DND-41 (cell line): ENCODE data around the gene ACAP2.

ENCODE experiments used
- CTCF ChIP-seq: IDR thresholded peaks from 2 replicates; pipeline ENCODE4 v1.5.1; 2012; ENCODE audit warnings: borderline replicate concordance, low read length, moderate library complexity, mild to moderate bottlenecking; ENCODE audit not compliant: poor library complexity, severe bottlenecking; ENCODE audit errors: extremely low read depth
- EZH2 ChIP-seq: IDR thresholded peaks from 3 replicates; pipeline ENCODE4 v1.6.1; 2012; ENCODE audit warnings: borderline replicate concordance, low read depth, mild to moderate bottlenecking, moderate library complexity, low read length, inconsistent platforms; ENCODE audit not compliant: severe bottlenecking

- TF ChIP-seq CTCF = peak; percentile 15
- TF ChIP-seq EZH2 = no peak
Measured at GRCh38 chr3:195441992-195442572, 738 bp downstream of the ACAP2 start.
